Stimulated activated CD4-positive, alpha-beta T cell treated with anti-CD3 and anti-CD28 coated beads, Interleukin-1b, Interleukin-23, amount 100 ng/mL, for 24 hours (primary cell): ENCODE measurements around the gene SH2D2A.

ENCODE experiments used
- DNase-seq, 4 experiments: peaks; one replicate each; pipeline ENCODE4 v3.0.0-alpha.2; 2020; ENCODE audit warnings: low read depth in 4 of 4, low spot score in 1 of 4

The SH2D2A gene

DNA sequence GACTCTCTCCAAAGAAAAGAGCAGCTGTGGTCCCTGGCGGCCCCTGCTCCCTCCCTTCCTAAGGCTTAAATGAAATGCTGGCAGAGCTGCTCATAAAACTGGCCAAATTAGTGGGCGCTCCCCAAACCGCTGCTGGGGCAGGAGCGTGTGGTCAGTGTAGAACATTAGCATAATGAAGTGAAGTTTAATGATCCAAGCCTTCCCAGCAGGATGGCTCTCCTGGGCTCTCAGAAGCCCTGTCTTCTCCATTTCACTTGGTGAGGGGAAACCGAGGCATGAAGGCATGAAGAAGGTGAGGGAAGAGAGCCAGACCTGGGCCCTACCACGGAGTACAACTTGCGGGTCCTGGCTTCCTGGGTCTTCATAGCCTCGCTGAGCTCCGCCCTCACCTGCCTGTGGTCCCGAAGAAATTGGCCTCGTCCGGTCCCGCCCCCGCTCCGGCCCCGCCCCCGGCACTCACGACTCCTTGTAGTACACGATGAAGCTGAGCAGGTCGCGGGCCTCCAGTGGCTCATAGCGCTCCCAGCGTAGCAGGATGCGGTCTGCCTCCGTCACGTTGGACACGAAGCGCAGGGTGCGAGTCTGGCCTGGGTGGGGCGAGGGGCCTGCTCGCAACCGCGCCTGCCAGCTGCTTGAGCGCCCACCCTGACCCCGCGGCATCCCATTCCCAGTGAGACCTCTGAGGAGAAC, 32.0 kb upstream of the SH2D2A start:
- peak in 2 of 4 experiments; percentile 28 to 71 for DNase-seq

- DNase-seq, result no peak
Observed at GRCh38 chr1:156847591-156848460, 31.2 kb upstream of the SH2D2A start.

DNA sequence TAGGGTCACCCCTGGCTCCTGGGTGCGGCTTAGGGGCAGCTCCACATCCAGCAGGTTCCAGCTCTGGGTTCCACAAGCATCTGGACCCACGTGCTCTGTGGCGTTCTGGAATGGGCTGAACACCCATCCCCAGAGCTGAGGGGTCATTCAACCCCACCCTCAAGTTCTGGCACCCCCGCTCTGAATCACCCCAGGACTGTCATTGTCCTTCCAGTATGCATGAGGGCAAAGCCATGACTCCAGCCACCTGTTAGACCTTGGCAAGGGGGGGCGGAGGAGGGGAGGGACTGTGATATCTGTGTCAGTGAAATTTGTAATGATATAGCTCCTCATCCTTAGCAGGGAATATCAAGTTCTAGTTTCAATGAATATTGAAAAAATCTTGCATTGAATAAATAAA, 30.0 kb upstream of the SH2D2A start:
- no peak for DNase-seq

DNA sequence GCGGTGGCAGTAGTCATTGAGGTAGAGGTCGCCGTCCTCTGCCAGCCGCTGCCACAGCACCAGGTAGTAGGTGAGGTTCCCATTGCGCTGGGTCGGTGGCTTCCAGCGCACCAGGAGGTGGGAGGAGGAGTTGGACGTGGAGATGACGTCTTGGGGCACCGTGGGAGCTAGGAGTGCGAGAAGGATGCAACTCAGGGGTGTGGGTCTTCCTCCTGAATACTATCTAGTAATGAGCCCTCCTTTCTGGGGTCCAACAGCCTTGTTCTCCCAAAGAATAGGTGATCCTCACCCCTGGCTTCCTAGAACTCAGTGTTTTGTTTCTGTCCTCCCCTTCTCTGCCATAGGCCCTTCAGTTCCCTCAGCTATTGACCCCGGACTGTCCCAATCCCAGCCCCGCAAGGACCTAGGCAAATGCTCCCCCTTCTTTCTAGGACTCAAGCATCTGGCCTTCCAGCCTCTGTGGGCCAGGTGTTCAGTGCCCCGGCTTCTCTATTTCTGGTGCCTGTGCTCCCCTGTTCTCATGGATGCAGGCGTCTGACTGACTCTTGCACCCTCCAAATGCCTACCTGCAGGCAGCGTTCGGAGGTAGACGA, 29.4 kb upstream of the SH2D2A start:
- DNase-seq, result no peak

DNA sequence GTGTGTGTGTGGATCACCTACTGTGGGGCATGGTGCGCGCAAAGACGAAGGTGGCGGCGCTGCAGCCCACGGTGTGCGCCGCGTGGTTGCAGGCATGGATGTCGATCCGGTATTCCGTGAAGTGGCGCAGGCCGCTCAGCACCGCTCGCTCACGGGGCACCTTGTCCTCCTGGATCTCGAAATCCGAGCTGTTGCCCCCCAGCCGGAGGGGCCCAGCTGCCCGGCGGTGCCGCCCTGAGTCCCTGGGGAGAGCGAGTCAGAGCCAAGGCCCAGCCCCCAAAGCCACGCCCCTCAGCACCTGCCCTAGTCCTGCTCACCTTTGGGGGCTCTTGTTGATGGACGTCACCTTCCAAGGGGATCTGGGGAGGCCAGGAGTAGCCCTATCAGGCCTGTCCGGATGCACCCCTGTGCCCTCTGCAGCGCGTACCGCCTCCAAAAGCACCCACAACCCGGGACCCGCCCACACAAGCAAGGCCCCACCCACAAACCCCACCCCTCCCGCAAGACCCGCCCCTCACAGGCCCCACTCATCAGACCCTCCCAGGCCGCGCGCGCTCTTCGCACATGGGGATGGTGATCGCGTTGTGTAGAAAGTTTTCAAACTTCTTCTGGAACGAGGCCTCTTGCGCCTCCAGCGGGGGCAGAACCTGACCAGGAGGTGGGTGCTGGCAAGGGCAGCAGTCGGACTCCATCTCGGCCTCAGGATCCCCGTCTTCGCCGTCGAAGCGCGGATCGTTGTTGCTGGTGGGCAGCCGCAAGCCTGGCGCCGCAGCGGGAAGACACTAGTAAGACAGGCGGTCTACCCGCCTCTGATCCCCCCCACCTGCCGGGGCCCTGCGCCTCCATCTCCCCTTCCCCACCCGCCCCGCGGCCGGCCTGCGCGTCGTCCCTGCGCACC, 28.7 kb upstream of the SH2D2A start:
- peak in 1 of 4 experiments; percentile 6 for DNase-seq

GRCh38 chr1:156844638-156845037, 28.0 kb upstream of the SH2D2A start:
- DNase-seq, result no peak

DNA sequence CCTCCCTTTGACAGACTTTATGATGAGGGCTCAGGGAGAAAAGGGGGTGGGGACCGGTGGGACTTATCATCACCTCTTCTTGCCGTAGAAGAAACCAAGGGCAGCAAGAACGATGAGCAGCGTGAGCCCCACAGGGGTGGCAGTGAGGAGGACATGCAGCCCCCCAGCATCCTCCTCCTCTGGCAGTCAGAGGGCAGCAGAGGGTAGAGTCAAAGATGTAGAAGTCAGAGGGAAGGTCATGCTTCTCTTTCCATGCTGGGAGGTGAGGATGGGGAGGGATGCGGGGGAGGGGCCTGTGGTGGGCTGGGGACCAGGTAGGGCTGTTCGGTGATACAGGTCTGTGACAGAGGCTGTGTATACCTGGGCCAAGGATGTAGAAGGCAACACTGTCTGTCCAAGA, 27.5 kb upstream of the SH2D2A start:
- no peak for DNase-seq

DNA sequence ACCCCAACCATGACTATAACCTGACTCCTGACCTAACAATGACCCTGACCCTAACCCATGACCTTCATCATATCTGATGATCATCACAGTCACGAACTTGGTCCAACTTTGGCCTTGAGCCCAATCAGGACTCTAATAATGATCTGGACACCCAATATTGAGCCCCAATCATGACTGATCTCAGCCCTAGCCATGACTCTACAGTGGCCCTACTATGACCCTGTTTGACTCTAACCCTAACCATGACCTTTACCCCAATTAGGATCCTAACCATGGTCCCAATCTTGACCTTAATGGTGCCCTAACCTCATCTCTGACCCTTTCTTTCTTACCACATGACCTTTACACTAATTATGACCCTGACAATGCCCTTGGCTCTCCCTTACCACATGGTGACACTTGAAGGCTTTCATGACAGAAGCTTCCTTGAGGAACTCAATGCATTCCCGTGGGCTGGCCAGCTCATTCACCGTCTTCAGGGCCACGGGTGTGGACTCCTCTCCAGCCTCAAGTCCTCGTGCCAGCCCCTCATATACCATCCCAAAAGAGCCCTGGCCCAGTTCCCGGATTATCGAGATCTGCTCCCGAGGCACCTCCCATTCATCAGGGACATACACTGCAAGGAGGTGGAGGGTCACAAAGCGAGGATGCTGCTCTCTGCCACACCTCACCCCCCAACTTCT, 26.1 kb upstream of the SH2D2A start:
- DNase-seq, result no peak

- DNase-seq, result no peak
Observed at GRCh38 chr1:156841295-156841855, 24.7 kb upstream of the SH2D2A start.

- DNase-seq, result no peak
Observed at GRCh38 chr1:156840898-156841279, 24.2 kb upstream of the SH2D2A start.

DNA sequence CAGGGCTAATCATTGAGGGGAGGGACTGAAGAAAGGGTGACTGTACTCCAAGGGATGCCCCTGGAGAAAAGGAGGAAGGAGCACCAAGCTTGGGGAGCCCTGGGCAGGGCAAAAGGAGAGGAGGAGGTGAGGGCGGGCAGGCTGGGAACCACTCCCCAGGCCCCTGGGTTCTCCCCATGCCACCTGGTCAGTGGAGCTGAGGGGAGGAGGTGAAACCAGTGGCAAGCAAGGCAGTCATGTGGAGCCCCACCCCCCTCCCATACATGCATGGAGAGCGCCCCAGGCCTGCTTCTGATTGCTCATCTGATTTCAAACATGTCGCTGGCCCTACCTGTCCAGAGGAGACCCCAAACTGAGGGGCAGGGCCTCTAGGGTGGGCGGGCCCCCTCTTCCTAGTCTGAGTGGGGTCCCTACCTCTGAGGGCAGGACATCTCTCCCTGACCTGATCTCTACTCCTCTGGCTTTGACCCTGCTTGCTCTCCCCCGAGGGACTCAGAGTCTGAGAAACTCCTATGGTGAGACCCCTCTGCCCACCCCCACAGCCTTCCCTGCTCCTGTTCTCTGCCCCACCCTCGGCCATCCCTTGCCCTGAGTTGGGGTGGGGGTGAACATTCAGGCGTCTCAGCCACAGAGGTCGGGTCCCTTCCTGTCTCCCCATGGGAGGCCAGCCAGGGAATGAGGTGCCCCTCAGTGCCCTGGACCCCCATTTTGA, 23.7 kb upstream of the SH2D2A start:
- DNase-seq, result no peak

DNA sequence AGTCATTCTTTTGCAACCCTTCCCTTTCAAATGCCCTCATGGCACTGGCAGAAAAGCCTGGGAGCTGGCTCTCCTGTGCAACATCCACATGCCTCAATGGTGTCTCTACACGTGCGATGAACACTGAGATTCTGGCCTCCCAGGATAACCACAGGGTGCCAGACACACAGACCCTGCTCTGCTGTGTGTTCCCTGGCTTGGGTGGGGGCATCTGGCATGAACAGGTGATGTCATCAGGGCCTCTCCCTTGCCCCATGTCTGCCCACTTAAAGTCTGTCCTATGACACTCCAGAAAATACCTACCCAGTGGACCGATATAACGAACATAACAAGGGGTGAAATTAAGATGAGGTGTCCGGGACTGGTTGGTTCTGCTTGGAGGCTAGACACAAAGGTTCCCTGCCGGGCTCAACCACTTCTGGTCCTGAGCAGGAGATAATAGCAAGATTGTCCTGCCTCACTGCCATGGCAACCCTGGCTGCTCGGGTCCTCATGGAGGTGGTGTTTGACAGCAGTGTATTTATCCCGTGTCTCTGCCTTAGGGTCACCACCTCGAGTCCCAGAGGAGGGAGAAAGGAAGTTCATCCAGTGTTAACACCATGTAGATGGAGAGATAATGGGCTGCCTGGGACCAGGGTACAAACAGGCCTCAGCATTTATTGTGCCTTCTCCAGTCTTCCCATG, 22.9 kb upstream of the SH2D2A start:
- DNase-seq, result no peak

GRCh38 chr1:156838972-156839371, 22.3 kb upstream of the SH2D2A start:
- no peak for DNase-seq

- no peak for DNase-seq
Observed at GRCh38 chr1:156836892-156837291, 20.2 kb upstream of the SH2D2A start.

DNA sequence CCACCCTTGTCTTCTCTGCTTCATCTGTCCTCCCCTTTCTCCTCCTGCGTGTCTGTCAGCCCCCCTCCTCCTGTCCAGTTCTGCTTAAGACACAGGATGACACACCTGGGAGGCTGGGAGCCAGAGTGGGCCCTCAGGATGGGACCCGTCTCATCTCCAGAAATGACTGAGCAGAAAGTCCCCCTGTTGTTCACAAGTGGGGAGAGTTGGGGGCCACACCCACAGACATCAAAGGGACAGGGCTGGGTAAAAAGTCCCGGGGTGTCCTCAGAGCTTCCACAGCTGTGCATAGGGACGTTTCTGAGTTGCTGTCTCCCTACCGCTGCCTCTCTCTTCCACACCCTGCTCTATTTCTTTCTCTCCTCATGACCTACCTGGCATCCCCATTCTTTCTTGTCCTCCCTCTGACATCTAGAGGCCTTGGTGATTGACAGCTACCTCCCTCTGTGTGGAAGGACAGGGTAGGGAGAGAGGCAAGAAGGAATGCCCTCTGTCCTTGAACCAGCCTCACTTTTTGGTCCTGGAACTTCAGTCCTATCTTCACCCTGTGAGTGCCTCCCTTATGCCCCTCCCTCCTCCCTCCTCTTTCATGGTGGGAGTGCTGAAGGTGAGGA, 19.5 kb upstream of the SH2D2A start:
- DNase-seq, result peak in 1 of 4 experiments; percentile 46

- DNase-seq, result no peak
Observed at GRCh38 chr1:156834322-156834721, 17.7 kb upstream of the SH2D2A start.

GRCh38 chr1:156833603-156834002, 17.0 kb upstream of the SH2D2A start:
- no peak for DNase-seq

DNA sequence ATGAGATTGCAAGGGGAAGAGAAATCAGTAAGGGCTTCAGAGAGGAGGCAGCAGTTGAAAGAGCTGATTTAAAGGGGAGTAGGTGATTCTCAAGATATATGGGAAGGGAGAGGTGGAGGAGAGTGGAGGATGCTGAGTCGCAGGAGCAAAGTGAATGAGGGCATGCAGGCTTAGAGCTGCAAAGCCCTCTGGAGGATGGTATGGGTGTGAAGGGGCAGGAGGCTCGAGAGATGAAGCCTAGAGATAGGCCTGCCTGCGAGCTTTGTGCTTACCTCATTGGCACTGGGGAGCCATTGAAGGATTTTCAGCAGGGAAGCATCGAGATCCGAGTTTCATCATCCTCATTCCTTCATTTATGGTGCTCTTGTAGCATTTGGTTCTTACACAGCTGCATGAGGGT, 15.8 kb upstream of the SH2D2A start:
- no peak for DNase-seq
